Loucy (cell line): ENCODE measurements around the gene PLEKHA7.

ENCODE experiments used
- CTCF ChIP-seq: fragments of 200-600 bp; sonication (generic); conservative IDR thresholded peaks from 2 replicates; pipeline ENCODE4 v1.5.1; 2014; ENCODE audit warnings: mild to moderate bottlenecking, antibody characterized with exemption, low read length
- EZH2phosphoT487 ChIP-seq: fragments of 200-600 bp; IDR thresholded peaks from 2 replicates; pipeline ENCODE4 v1.6.1; 2018; ENCODE audit warnings: antibody characterized with exemption, mild to moderate bottlenecking, moderate library complexity, borderline replicate concordance

GRCh38 chr11:17020831-17021230 lies 6.6 kb upstream of the PLEKHA7 start:
- no peak for TF ChIP-seq CTCF
- no peak for TF ChIP-seq EZH2phosphoT487
